IMR-90 (cell line): ENCODE measurements around the gene SNRNP200. TPM values are rescaled to one million over a fixed set of nuclear protein-coding genes. Genes with fewer than 3 reads are reported as not detected.

ENCODE experiments used
- ATAC-seq: fragments of 200-7000 bp; cut with Tn5 transposase; 2 replicates; pipeline ENCODE4 v1.9.1; 2020; ENCODE audit warnings: low read depth, mild to moderate bottlenecking, moderate library complexity
- BruUV-seq: library from RNA; stranded (reverse); fragments of 400-500 nt; replicated peaks from 2 replicates; lab custom pipeline; 2021; lab: Mats Ljungman, UMichigan
- CTCF ChIA-PET: fragments of 300-600 bp; formaldehyde crosslinking; extraction: SDS; loops from one replicate; lab custom pipeline; 2021; ENCODE audit warnings: antibody characterized with exemption; lab: Yijun Ruan, JAX
- POLR2A ChIA-PET: fragments of 300-600 bp; sonication (Branson Sonifier 250); formaldehyde crosslinking; loops from one replicate; lab custom pipeline; 2022; ENCODE audit warnings: antibody characterized with exemption; ENCODE audit not compliant: unreplicated experiment; lab: Charles Lee
- DNase-seq: peaks from one replicate; pipeline ENCODE4 v3.0.0; 2013
- H2AFZ ChIP-seq: replicated peaks from 2 replicates; pipeline ENCODE3; 2013; ENCODE audit warnings: low read length, mild to moderate bottlenecking; ENCODE audit not compliant: poor library complexity
- H2AK5ac ChIP-seq: 2 replicates; pipeline ENCODE4 v1.6.1; 2013; ENCODE audit warnings: low read depth, low read length, inconsistent platforms
- H2AK9ac ChIP-seq: replicated peaks from 2 replicates; pipeline ENCODE3; 2013; ENCODE audit warnings: mild to moderate bottlenecking, low read depth, low read length, moderate library complexity; ENCODE audit not compliant: poor library complexity
- H2BK120ac ChIP-seq: 2 replicates; pipeline ENCODE4 v1.6.1; 2013; ENCODE audit warnings: low read depth, low read length, inconsistent platforms
- H2BK15ac ChIP-seq: 3 replicates; pipeline ENCODE4 v1.6.1; 2013; ENCODE audit warnings: low read depth, low read length, inconsistent platforms
- H2BK20ac ChIP-seq: 2 replicates; pipeline ENCODE4 v1.6.1; 2013; ENCODE audit warnings: low read depth, mild to moderate bottlenecking, inconsistent platforms, low read length, moderate library complexity
- H2BK5ac ChIP-seq: 2 replicates; pipeline ENCODE4 v1.6.1; 2013; ENCODE audit warnings: mild to moderate bottlenecking, low read depth, low read length, inconsistent platforms; ENCODE audit not compliant: poor library complexity, severe bottlenecking
- H3K14ac ChIP-seq: replicated peaks from 2 replicates; pipeline ENCODE4 v1.6.1; 2013; ENCODE audit warnings: low read depth, low read length, inconsistent platforms
- H3K18ac ChIP-seq: 2 replicates; pipeline ENCODE4 v1.6.1; 2013; ENCODE audit warnings: low read depth, low read length, control low read depth
- H3K23ac ChIP-seq: 2 replicates; pipeline ENCODE4 v1.6.1; 2013; ENCODE audit warnings: low read depth, low read length, inconsistent platforms
- H3K27ac ChIP-seq: 2 replicates; pipeline ENCODE4 v1.5.1; 2013; ENCODE audit warnings: mild to moderate bottlenecking, control low read depth, low read length; ENCODE audit not compliant: insufficient read depth
- H3K27me3 ChIP-seq: 2 replicates; pipeline ENCODE4 v1.6.1; 2013; ENCODE audit warnings: low read length; ENCODE audit not compliant: control insufficient read depth, insufficient read depth
- H3K36me3 ChIP-seq: 2 replicates; pipeline ENCODE4 v1.6.1; 2013; ENCODE audit warnings: low read length, mixed read lengths; ENCODE audit not compliant: control insufficient read depth, insufficient read depth
- H3K4ac ChIP-seq: 2 replicates; pipeline ENCODE4 v1.6.1; 2013; ENCODE audit warnings: low read depth, low read length, inconsistent platforms
- H3K4me1 ChIP-seq: 2 replicates; pipeline ENCODE4 v1.6.1; 2013; ENCODE audit warnings: low read length, mixed read lengths; ENCODE audit not compliant: control insufficient read depth, insufficient read depth
- H3K4me2 ChIP-seq: 2 replicates; pipeline ENCODE4 v1.6.1; 2013; ENCODE audit warnings: low read depth, mild to moderate bottlenecking, control low read depth, low read length, moderate library complexity
- H3K4me3 ChIP-seq: 2 replicates; pipeline ENCODE4 v1.5.1; 2013; ENCODE audit warnings: low read depth, mild to moderate bottlenecking, control low read depth, low read length, moderate library complexity; ENCODE audit not compliant: insufficient read depth
- H3K56ac ChIP-seq: 2 replicates; pipeline ENCODE4 v1.6.1; 2013; ENCODE audit warnings: low read length, inconsistent platforms; ENCODE audit not compliant: insufficient read depth; ENCODE audit errors: extremely low read depth
- H3K79me1 ChIP-seq, 2 experiments: 2 replicates each; pipeline ENCODE4 v1.6.1; 2013; ENCODE audit warnings: low read length in 2 of 2, inconsistent platforms in 1 of 2, low read depth in 1 of 2
- H3K9ac ChIP-seq: 2 replicates; pipeline ENCODE4 v1.6.1; 2013; ENCODE audit warnings: low read depth, low read length, control low read depth
- H3K9me1 ChIP-seq: 2 replicates; pipeline ENCODE4 v1.6.1; 2013; ENCODE audit warnings: low read length, inconsistent platforms; ENCODE audit not compliant: insufficient read depth
- H3K9me3 ChIP-seq: 2 replicates; pipeline ENCODE4 v1.6.1; 2013; ENCODE audit warnings: low read length; ENCODE audit not compliant: control insufficient read depth, insufficient read depth
- H4K20me1 ChIP-seq: 2 replicates; pipeline ENCODE4 v1.6.1; 2013; ENCODE audit warnings: low read length, inconsistent platforms; ENCODE audit not compliant: insufficient read depth
- H4K5ac ChIP-seq: 2 replicates; pipeline ENCODE4 v1.6.1; 2013; ENCODE audit warnings: mild to moderate bottlenecking, low read depth, low read length, control low read depth
- H4K8ac ChIP-seq, 2 experiments: 2 replicates each; pipeline ENCODE4 v1.6.1; 2013; ENCODE audit warnings: low read depth in 2 of 2, low read length in 2 of 2, control low read depth in 1 of 2, inconsistent platforms in 1 of 2
- H4K91ac ChIP-seq: 2 replicates; pipeline ENCODE4 v1.6.1; 2013; ENCODE audit warnings: low read depth, low read length, inconsistent platforms; ENCODE audit not compliant: insufficient read depth
- BHLHE40 ChIP-seq: fragments of 150-350 bp; IDR thresholded peaks from 2 replicates; pipeline ENCODE4 v1.6.1; 2016; ENCODE audit warnings: mild to moderate bottlenecking, low read depth, low read length
- CHD1 ChIP-seq: IDR thresholded peaks from 2 replicates; pipeline ENCODE4 v1.6.1; 2012; ENCODE audit warnings: low read depth, low read length, improper control_type of control experiment
- CTCF ChIP-seq: conservative IDR thresholded peaks from 2 replicates; pipeline ENCODE4 v1.5.1; 2012; ENCODE audit warnings: mild to moderate bottlenecking, low read depth, low read length, improper control_type of control experiment
- ELK1 ChIP-seq: fragments of 150-350 bp; IDR thresholded peaks from 2 replicates; pipeline ENCODE4 v1.6.1; 2016; ENCODE audit warnings: low read depth, mild to moderate bottlenecking, low read length, moderate library complexity, borderline replicate concordance
- FOS ChIP-seq: fragments of 150-350 bp; IDR thresholded peaks from 2 replicates; pipeline ENCODE4 v1.6.1; 2016; ENCODE audit warnings: low read depth, low read length
- MXI1 ChIP-seq: IDR thresholded peaks from 2 replicates; pipeline ENCODE4 v1.6.1; 2012; ENCODE audit warnings: low read depth, mild to moderate bottlenecking, low read length, moderate library complexity, borderline replicate concordance
- NFE2L2 ChIP-seq: fragments of 150-350 bp; IDR thresholded peaks from 2 replicates; pipeline ENCODE4 v1.6.1; 2016; ENCODE audit warnings: low read depth, mild to moderate bottlenecking, low read length
- RAD21 ChIP-seq: IDR thresholded peaks from 2 replicates; pipeline ENCODE4 v1.6.1; 2012; ENCODE audit warnings: low read length, improper control_type of control experiment
- RCOR1 ChIP-seq: IDR thresholded peaks from 2 replicates; pipeline ENCODE4 v1.6.1; 2012; ENCODE audit warnings: mild to moderate bottlenecking, low read length, improper control_type of control experiment; ENCODE audit not compliant: insufficient replicate concordance
- RFX5 ChIP-seq: IDR thresholded peaks from 2 replicates; pipeline ENCODE4 v1.8.0; 2012; ENCODE audit warnings: low read depth, mild to moderate bottlenecking, low read length, moderate library complexity
- SMC3 ChIP-seq: fragments of 150-350 bp; IDR thresholded peaks from 2 replicates; pipeline ENCODE4 v1.6.1; 2016; ENCODE audit warnings: low read depth, mild to moderate bottlenecking, antibody characterized with exemption, low read length, moderate library complexity
- USF2 ChIP-seq: fragments of 150-350 bp; IDR thresholded peaks from 2 replicates; pipeline ENCODE4 v1.6.1; 2017; ENCODE audit warnings: mild to moderate bottlenecking, antibody characterized with exemption, low read length, low read depth
- WGBS, 2 experiments: methylation state at CpG; one replicate each; pipeline versions ENCODE4 v1.1.5 to v1.1.7; 2013; ENCODE audit warnings: missing lambda C conversion rate in 2 of 2; ENCODE audit not compliant: insufficient read length in 1 of 2; ENCODE audit errors: extremely low coverage in 2 of 2; 5-methylcytosine and 5-hydroxymethylcytosine counted together
- dilution Hi-C: fragments of 300-500 bp; cut with HindIII; formaldehyde crosslinking; loops from one replicate; pipeline ENCODE4 v1.14.3; 2018; ENCODE audit warnings: low sequenced_read_pairs; ENCODE audit not compliant: unreplicated experiment
- in situ Hi-C: fragments of 300-500 bp; cut with MboI; formaldehyde crosslinking; loops from 3 replicates; pipeline ENCODE4 v1.14.3; 2019; ENCODE audit warnings: low sequenced_read_pairs, inconsistent platforms, mixed read lengths
- intact Hi-C: fragments of 100-400 bp; cut with micrococcal nuclease; formaldehyde crosslinking; loops from 2 replicates; pipeline ENCODE4 v1.10.0; 2022
- polyA plus RNA-seq, 3 experiments: library from polyadenylated mRNA; depleted of rRNA; stranded (reverse); fragments of >200 nt; gene quantifications; 2 replicates each; pipeline ENCODE4 v1.2.3, GENCODE V29; 2012; ENCODE audit warnings: low replicate concordance in 1 of 3
- total RNA-seq: library from RNA; depleted of rRNA; stranded (reverse); fragments of >200 nt; gene quantifications from 2 replicates; pipeline ENCODE4 v1.2.3, GENCODE V29; 2012

SNRNP200 gene
- total and polyA plus RNA-seq, 2 of the 4 experiments (the other 2 are of a cell fraction): 44.1 to 108 TPM

- intact Hi-C loops: loop anchor here (1.0 kb wide), 1 partner anchor 126 kb away; the partner anchor contains the start of gene ASTL
- peaks cover 54% of the 10 kb centered on the region for H4K20me1 ChIP-seq
- H4K91ac ChIP-seq: no peak overlapping the region
- peak overlapping the region; percentile 32; the same call in 1 of the 2 replicates for H2AK5ac ChIP-seq
- peaks cover 23% of the 10 kb centered on the region for H3K4me1 ChIP-seq
- H3K14ac ChIP-seq: peak overlapping the region; percentile 49; the same call in 1 of the 2 replicates
- no peaks in the 10 kb centered on the region for H3K9me3 ChIP-seq
- no peak overlapping the region for H3K18ac ChIP-seq
- dilution Hi-C loops: no loop called here
- peak overlapping the region; percentile 53 for H3K23ac ChIP-seq
- H3K27me3 ChIP-seq: no peaks in the 10 kb centered on the region
- H2BK5ac ChIP-seq: no peak overlapping the region
- H3K4ac ChIP-seq: no peak overlapping the region
- H3K36me3 ChIP-seq: peaks cover 13% of the 10 kb centered on the region
- H3K4me3 ChIP-seq: no peak overlapping the region
- BruUV-seq: no TSS peak
- TF ChIP-seq CTCF (no peak), RAD21 (no peak), FOS (no peak), RFX5 (no peak), BHLHE40 (no peak), MXI1 (no peak), ELK1 (no peak), USF2 (no peak), CHD1 (no peak), RCOR1 (no peak), SMC3 (no peak), NFE2L2 (no peak)
- ATAC-seq: no peak
- H2AFZ ChIP-seq: no peak overlapping the region
- no peak overlapping the region for H2BK20ac ChIP-seq
- H2AK9ac ChIP-seq: peak overlapping the region; percentile 70
- ChIA-PET POLR2A (no interaction called here), CTCF (interaction anchor here (1.2 kb wide), 1 partner anchor 96 kb away, joined by 4 read pairs; no protein-coding TSS in a partner anchor)
- H3K9ac ChIP-seq: no peak overlapping the region
- H3K56ac ChIP-seq: no peak overlapping the region
- peaks cover 33% of the 10 kb centered on the region for H3K9me1 ChIP-seq
- H3K4me2 ChIP-seq: peak overlapping the region; percentile 97
- H2BK120ac ChIP-seq: no peak overlapping the region
- peaks cover 40 to 82% of the 10 kb centered on the region in 2 experiments for H3K79me1 ChIP-seq
- in situ Hi-C loops: loop anchor here (10.0 to 25.0 kb wide), 2 partner anchors 129 to 252 kb away; partner anchors contain the start of gene ASTL
- H4K5ac ChIP-seq: no peak overlapping the region
- no peak overlapping the region for H3K27ac ChIP-seq
- peak; percentile 29 for DNase-seq
- no peak overlapping the region for H2BK15ac ChIP-seq
- WGBS, 2 experiments: 66% methylated on average over 4 of the region's 4 CpGs; no CpG with 5 or more reads in 1 of the 2 experiments
- 0 out of 4 replicates have a peak overlapping the region, but pooled peaks of 1 of the 2 experiments have one; percentile 42 for H4K8ac ChIP-seq
These were observed 41.3 kb downstream of the SNRNP200 start for GRCh38 chr2:96264086-96264485.
